ENCODE results near the gene HAUS7.

HAUS7 gene

DNA sequence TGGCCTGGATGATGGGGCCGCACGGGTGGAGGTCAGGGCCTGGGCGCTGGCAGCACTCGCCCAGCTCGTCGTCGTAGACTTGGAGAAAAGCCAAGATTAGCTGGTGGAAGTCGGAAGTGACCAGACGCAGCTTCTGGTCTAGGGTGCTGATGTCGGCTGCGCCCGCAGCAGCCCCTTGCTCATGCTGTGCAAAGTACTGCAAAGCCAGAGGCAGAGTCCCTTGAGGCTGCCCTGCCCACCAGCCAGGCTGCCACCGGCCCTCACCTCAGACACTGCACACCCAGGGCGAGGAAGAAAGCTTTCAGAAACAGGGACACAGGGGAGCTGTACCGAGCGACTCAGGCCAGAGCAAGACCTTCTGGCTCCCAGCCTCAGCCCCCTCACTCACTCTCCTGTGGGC, 14.8 kb downstream of the HAUS7 start:
- no peak for TF ChIP-seq TARDBP (IDR thresholded peaks at IDR 0.05)
- TF ChIP-seq FOXA1 (IDR thresholded peaks at IDR 0.05) = no peak
- DNase-seq (ENCODE audit: extremely low spot score) = no peak
- ChIA-PET POLR2A (no interaction called here), CTCF (no interaction called here)

GRCh38 chrX:153454901-153455550, 15.3 kb downstream of the HAUS7 start:
- CTCF ChIA-PET = no interaction called here
- POLR2A ChIA-PET = no interaction called here
- no peak for DNase-seq (ENCODE audit: extremely low spot score)
- TF ChIP-seq BHLHE40 (IDR thresholded peaks at IDR 0.05; ENCODE audit: borderline replicate concordance) (no peak), PKNOX1 (IDR thresholded peaks at IDR 0.05) (no peak), SP1 (IDR thresholded peaks at IDR 0.05) (no peak), L3MBTL2 (conservative IDR thresholded peaks at IDR 0.05) (no peak), NFRKB (IDR thresholded peaks at IDR 0.05) (no peak), CTBP1 (IDR thresholded peaks at IDR 0.05; ENCODE audit: borderline replicate concordance) (no peak), ELF4 (IDR thresholded peaks at IDR 0.05) (no peak), LEF1 (IDR thresholded peaks at IDR 0.05; ENCODE audit: borderline replicate concordance) (no peak), TARDBP (IDR thresholded peaks at IDR 0.05) (no peak), ZNF384 (IDR thresholded peaks at IDR 0.05) (no peak)

GRCh38 chrX:153450949-153451277, 19.5 kb downstream of the HAUS7 start:
- CTCF ChIA-PET = no interaction called here
- DNase-seq (ENCODE audit: extremely low spot score) = no peak
- POLR2A ChIA-PET = no interaction called here
- TF ChIP-seq LEF1 (IDR thresholded peaks at IDR 0.05; ENCODE audit: borderline replicate concordance) (no peak), ZNF384 (IDR thresholded peaks at IDR 0.05) (no peak), TARDBP (IDR thresholded peaks at IDR 0.05) (no peak), BHLHE40 (IDR thresholded peaks at IDR 0.05; ENCODE audit: borderline replicate concordance) (no peak), SUZ12 (IDR thresholded peaks at IDR 0.05) (no peak), CTBP1 (IDR thresholded peaks at IDR 0.05; ENCODE audit: borderline replicate concordance) (no peak), ARNT (IDR thresholded peaks at IDR 0.05) (no peak), ELF4 (IDR thresholded peaks at IDR 0.05) (no peak), NFRKB (IDR thresholded peaks at IDR 0.05) (no peak), SP1 (IDR thresholded peaks at IDR 0.05) (no peak), HDGF (IDR thresholded peaks at IDR 0.05; ENCODE audit: borderline replicate concordance) (no peak), FOXM1 (IDR thresholded peaks at IDR 0.05; ENCODE audit: borderline replicate concordance) (no peak), FOXK2 (IDR thresholded peaks at IDR 0.05) (no peak), PKNOX1 (IDR thresholded peaks at IDR 0.05) (no peak), FOXA1 (IDR thresholded peaks at IDR 0.05) (no peak), L3MBTL2 (conservative IDR thresholded peaks at IDR 0.05) (no peak)

- TF ChIP-seq CTBP1 (IDR thresholded peaks at IDR 0.05; ENCODE audit: borderline replicate concordance) (no peak), FOXA1 (IDR thresholded peaks at IDR 0.05) (no peak), SUZ12 (IDR thresholded peaks at IDR 0.05) (no peak), FOXM1 (IDR thresholded peaks at IDR 0.05; ENCODE audit: borderline replicate concordance) (no peak), SP1 (IDR thresholded peaks at IDR 0.05) (no peak), ELF4 (IDR thresholded peaks at IDR 0.05) (no peak), ZNF384 (IDR thresholded peaks at IDR 0.05) (no peak), BHLHE40 (IDR thresholded peaks at IDR 0.05; ENCODE audit: borderline replicate concordance) (no peak), HDGF (IDR thresholded peaks at IDR 0.05; ENCODE audit: borderline replicate concordance) (no peak), L3MBTL2 (conservative IDR thresholded peaks at IDR 0.05) (no peak), NFRKB (IDR thresholded peaks at IDR 0.05) (no peak), FOXK2 (IDR thresholded peaks at IDR 0.05) (no peak), TARDBP (IDR thresholded peaks at IDR 0.05) (no peak), PKNOX1 (IDR thresholded peaks at IDR 0.05) (no peak), ARNT (IDR thresholded peaks at IDR 0.05) (no peak)
- ChIA-PET POLR2A (no interaction called here), CTCF (no interaction called here)
- DNase-seq (ENCODE audit: extremely low spot score) = no peak
Measured at GRCh38 chrX:153450114-153450948, 20.0 kb downstream of the HAUS7 start.

DNA sequence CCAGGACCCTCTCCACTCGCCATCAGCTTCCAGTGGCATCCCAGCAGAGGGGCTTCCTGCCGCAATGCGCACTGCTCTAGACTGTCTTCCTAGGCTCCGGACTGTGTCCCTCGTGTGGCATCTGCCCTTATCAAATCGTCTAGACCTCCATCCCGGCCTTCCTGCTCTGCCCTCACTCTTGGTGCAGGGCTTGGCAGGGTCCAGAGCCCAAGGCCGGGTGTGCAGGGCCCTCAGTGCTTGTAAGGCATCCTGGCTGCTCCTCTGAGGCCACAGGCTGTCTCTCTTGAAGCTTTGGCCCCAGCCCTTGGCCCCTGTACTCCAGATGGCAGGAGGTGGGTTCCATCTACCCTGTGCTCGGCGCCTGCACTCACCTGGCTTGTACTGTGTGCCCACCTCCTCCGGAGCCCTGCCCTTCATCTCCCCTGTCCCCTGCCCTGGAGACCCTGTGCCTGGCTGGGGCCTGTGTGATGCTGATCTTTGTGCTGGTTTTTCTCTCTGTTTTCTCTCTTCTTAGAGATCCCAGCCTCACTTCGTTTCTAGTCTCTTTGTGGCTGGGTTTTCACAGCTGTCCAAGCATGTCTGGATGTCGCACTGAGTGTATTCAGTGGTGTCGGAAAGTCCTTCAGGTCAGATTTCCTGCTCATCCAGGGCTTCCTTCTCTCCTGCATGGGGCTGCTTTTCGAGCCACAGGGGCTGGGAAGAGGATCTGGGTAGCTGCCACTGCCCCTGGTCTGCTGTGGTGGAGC, 20.8 kb downstream of the HAUS7 start:
- POLR2A ChIA-PET = no interaction called here
- CTCF ChIA-PET = no interaction called here

More for the DNA sequence above, 20.8 kb downstream of the HAUS7 start:
- DNase-seq (ENCODE audit: extremely low spot score) = no peak
- TF ChIP-seq FOXA1 (IDR thresholded peaks at IDR 0.05) = no peak
- no peak for TF ChIP-seq ARNT (IDR thresholded peaks at IDR 0.05)
- no peak for TF ChIP-seq SUZ12 (IDR thresholded peaks at IDR 0.05)
- no peak for TF ChIP-seq FOXM1 (IDR thresholded peaks at IDR 0.05; ENCODE audit: borderline replicate concordance)
- TF ChIP-seq ELF4 (IDR thresholded peaks at IDR 0.05) = no peak
- TF ChIP-seq PKNOX1 (IDR thresholded peaks at IDR 0.05) = no peak
- TF ChIP-seq FOXK2 (IDR thresholded peaks at IDR 0.05) = no peak
- no peak for TF ChIP-seq HDGF (IDR thresholded peaks at IDR 0.05; ENCODE audit: borderline replicate concordance)
- no peak for TF ChIP-seq L3MBTL2 (conservative IDR thresholded peaks at IDR 0.05)
- no peak for TF ChIP-seq LEF1 (IDR thresholded peaks at IDR 0.05; ENCODE audit: borderline replicate concordance)
- no peak for TF ChIP-seq CTBP1 (IDR thresholded peaks at IDR 0.05; ENCODE audit: borderline replicate concordance)
- TF ChIP-seq TARDBP (IDR thresholded peaks at IDR 0.05) = no peak
- TF ChIP-seq SP1 (IDR thresholded peaks at IDR 0.05) = no peak
- TF ChIP-seq NFRKB (IDR thresholded peaks at IDR 0.05) = no peak
- no peak for TF ChIP-seq BHLHE40 (IDR thresholded peaks at IDR 0.05; ENCODE audit: borderline replicate concordance)
- no peak for TF ChIP-seq ZNF384 (IDR thresholded peaks at IDR 0.05)

Measured in HEK293T (cell line).